Mucosa of descending colon (tissue), 3 donors: ENCODE measurements around the gene LRRK1. TPM values are rescaled to one million over a fixed set of nuclear protein-coding genes. Genes with fewer than 3 reads are reported as not detected.

Experiments used
- ATAC-seq: fragments of 200-7000 bp; cut with Tn5 transposase; one replicate; pipeline ENCODE4 v1.9.1; 2020; ENCODE audit warnings: mild to moderate bottlenecking, moderate library complexity
- DNase-seq, 3 donors: peaks; one replicate each; pipeline ENCODE4 v3.0.0-alpha.2; 2020
- H3K36me3 ChIP-seq: fragments of 200-600 bp; one replicate; pipeline ENCODE4 v1.8.0; 2021; ENCODE audit warnings: low read depth, mild to moderate bottlenecking
- H3K4me1 ChIP-seq: fragments of 200-600 bp; one replicate; pipeline ENCODE4 v1.8.0; 2021; ENCODE audit warnings: low read depth, mild to moderate bottlenecking
- H3K4me3 ChIP-seq: fragments of 200-600 bp; one replicate; pipeline ENCODE4 v1.8.0; 2021; ENCODE audit warnings: mild to moderate bottlenecking
- H3K9me3 ChIP-seq: fragments of 200-600 bp; one replicate; pipeline ENCODE4 v1.8.0; 2021; ENCODE audit warnings: mild to moderate bottlenecking
- intact Hi-C, 2 donors: fragments of 100-400 bp; cut with DNase I in 1 of 2; cut with micrococcal nuclease in 1 of 2; formaldehyde crosslinking; loops; one replicate each; pipeline versions ENCODE4 v1.11.0 to v1.11.1; 2022; cut with DNase I, micrococcal nuclease
- total RNA-seq, 3 donors: library from RNA; stranded (reverse); fragmentation: NEBNext Ultra II Directional in 2 of 3; extraction: Animal tissue kit (Norgen Biotek cat#: 25700) in 2 of 3; gene quantifications; one replicate each; pipeline versions ENCODE4 v1.2.1 to v1.2.4, GENCODE V29; 2021 to 2023
- TF ChIP-seq, protein P1 (sequence below): fragments of 200-600 bp; IDR thresholded peaks from one replicate; pipeline ENCODE4 v1.8.0; 2022; ENCODE audit warnings: antibody characterized with exemption, mild to moderate bottlenecking
- donor health status: DM: no; HTN: no; CAD: no; lungs with moderate emphysema.
- donor health status: DM: no; HTN: no; CAD: no.
- donor health status: DM: no; HTN: yes; CAD: no.

LRRK1 gene
- total RNA-seq, 3 donors from 2014 or later = 43.7 to 60.1 (median 50.6) TPM

DNA sequence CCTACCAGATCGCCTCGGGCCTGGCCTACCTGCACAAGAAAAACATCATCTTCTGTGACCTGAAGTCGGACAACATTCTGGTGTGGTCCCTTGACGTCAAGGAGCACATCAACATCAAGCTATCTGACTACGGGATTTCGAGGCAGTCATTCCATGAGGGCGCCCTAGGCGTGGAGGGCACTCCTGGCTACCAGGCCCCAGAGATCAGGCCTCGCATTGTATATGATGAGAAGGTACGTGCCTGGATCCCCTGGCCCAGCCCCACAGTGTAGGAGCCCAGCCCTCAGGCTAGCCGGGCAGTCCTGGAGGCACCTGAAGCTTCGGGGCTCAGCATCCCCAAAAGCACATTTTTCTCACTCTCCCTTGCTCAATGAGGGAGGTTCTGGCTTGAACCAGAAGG is 135.8 kb downstream of the LRRK1 start:
- TF ChIP-seq, protein P1, sequence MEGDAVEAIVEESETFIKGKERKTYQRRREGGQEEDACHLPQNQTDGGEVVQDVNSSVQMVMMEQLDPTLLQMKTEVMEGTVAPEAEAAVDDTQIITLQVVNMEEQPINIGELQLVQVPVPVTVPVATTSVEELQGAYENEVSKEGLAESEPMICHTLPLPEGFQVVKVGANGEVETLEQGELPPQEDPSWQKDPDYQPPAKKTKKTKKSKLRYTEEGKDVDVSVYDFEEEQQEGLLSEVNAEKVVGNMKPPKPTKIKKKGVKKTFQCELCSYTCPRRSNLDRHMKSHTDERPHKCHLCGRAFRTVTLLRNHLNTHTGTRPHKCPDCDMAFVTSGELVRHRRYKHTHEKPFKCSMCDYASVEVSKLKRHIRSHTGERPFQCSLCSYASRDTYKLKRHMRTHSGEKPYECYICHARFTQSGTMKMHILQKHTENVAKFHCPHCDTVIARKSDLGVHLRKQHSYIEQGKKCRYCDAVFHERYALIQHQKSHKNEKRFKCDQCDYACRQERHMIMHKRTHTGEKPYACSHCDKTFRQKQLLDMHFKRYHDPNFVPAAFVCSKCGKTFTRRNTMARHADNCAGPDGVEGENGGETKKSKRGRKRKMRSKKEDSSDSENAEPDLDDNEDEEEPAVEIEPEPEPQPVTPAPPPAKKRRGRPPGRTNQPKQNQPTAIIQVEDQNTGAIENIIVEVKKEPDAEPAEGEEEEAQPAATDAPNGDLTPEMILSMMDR = no peak
- Histone ChIP-seq H3K36me3 (no peaks in the 10 kb centered on the region), H3K9me3 (no peaks in the 10 kb centered on the region), H3K4me1 (peaks cover 6% of the 10 kb centered on the region), H3K4me3 (no peak overlapping the region)
- no peak for DNase-seq
- intact Hi-C loops = no loop called here
- ATAC-seq = no peak

DNA sequence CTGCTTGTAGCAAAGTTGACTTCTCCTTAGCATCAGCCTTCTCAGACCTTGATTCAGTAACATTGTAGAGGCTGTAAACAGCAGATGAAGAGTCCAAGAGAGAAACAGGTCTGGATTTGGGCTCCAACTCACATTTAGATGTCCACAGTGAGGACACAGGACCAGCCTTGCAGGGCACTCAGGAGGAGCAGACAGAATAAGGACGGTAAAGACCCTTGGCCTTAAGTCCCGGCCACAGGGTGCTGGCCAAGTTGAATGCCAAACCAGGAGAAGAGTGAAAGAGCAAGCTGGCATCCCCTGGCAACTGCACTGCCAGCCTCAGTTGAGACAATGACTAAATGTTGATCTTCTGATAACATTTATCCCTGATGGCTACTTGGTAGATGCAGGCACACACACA is 136.3 kb downstream of the LRRK1 start:
- Histone ChIP-seq H3K36me3 (no peaks in the 10 kb centered on the region), H3K4me1 (peaks cover 10% of the 10 kb centered on the region), H3K4me3 (no peak overlapping the region), H3K9me3 (no peaks in the 10 kb centered on the region)
- no peak for DNase-seq
- intact Hi-C loops = no loop called here
- TF ChIP-seq, protein P1 = no peak
- no peak for ATAC-seq

DNA sequence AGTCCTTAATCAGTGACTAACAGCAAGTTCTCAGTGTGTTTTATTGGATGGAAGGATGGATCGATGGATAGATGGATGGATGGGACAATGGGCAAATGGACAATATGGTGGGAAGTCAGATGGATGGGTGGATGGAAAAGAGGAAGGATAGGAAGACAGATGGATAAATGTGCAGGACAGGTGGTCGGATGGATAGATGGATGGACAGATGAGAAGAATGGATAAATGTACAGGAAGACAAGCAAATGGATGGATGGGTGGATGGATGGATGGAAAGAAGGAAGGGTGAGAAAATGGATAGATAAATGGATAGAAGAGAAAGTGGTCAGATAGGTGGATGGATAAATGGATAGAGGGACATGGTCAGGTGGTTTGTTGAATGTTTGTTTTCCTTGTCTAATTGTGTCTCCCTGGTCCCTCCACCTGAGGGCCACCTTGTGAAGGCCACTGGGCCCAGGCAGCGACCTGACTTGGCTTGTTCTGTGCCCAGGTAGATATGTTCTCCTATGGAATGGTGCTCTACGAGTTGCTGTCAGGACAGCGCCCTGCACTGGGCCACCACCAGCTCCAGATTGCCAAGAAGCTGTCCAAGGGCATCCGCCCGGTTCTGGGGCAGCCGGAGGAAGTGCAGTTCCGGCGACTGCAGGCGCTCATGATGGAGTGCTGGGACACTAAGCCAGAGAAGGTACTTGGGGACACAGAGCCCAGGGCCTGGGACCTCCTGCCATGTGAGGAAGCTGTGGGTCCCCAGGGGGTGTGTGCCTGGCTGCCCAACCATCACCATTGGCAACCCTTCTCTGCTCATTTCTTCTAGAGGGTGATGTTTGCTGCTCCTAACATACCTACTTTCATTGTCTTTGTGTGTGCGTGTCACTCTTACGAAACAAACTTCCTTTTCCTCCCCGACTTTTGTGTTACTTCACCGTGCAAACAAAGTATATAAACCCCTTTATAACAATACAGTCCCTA is 137.5 kb downstream of the LRRK1 start:
- TF ChIP-seq, protein P1 = no peak
- no peaks in the 10 kb centered on the region for H3K36me3 ChIP-seq
- DNase-seq (no peak), ATAC-seq (no peak)
- intact Hi-C loops = no loop called here
- no peaks in the 10 kb centered on the region for H3K9me3 ChIP-seq
- peaks cover 11% of the 10 kb centered on the region for H3K4me1 ChIP-seq
- H3K4me3 ChIP-seq = no peak overlapping the region

DNA sequence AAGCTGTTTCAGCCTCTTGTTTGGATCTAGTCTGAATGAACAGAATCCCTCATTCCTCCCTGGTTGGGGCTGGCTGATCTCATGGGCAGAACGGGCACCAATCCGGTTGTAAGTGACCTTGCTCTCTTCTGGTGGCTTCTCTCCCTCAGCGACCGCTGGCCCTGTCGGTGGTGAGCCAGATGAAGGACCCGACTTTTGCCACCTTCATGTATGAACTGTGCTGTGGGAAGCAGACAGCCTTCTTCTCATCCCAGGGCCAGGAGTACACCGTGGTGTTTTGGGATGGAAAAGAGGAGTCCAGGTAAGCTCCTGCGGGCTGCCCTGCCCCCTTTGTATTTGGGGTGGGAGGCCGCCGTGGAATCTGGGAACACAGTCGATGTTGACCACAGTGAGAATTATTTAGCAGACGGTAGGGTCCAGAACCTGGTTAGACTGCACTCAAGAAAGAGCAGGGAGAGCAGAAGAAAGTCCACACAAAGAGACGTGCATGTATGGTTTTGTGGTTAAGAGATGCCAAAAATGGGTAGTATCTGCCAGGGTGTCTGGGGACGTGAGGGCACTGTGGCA is 138.8 kb downstream of the LRRK1 start:
- intact Hi-C loops = no loop called here
- Histone ChIP-seq H3K9me3 (no peaks in the 10 kb centered on the region), H3K4me1 (peaks cover 11% of the 10 kb centered on the region), H3K36me3 (no peaks in the 10 kb centered on the region), H3K4me3 (no peak overlapping the region)
- ATAC-seq = no peak
- DNase-seq = peak in 2 of 3 donors; percentile 0 to 6
- TF ChIP-seq, protein P1 = no peak

DNA sequence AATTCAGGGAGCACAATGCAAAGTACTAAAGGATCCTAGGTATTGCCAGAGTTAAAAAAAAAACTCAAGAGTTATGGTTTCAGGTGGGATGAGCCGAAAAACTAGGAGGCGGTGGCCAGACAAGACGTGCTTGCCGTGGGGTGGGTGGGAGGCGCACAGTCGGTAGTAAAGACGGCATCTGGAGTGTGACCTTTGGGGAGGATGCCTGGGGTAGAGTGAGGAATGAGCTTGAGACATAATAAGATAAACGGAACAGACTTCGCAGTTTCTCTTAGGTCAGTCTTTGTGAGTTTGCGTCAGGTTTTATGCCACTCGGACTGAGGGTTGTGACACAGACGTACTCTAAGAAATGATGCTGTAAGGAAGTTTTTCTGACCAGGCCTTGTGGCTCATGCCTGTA is 139.6 kb downstream of the LRRK1 start:
- DNase-seq = peak in 1 of 3 donors; percentile 1
- ATAC-seq = no peak
- Histone ChIP-seq H3K4me1 (peaks cover 11% of the 10 kb centered on the region), H3K9me3 (no peaks in the 10 kb centered on the region), H3K36me3 (no peaks in the 10 kb centered on the region), H3K4me3 (no peak overlapping the region)
- TF ChIP-seq, protein P1 = no peak
- intact Hi-C loops = no loop called here
